DMS114 treated with DMSO at 0.1 percent for 48 hours (cell line): ENCODE measurements around the gene PRPH.
A peak's percentile ranks its signal among the peaks of the same experiment; 100 is the strongest.

Experiments used
- DNase-seq: peaks from one replicate; lab custom pipeline; 2025; ENCODE audit not compliant: unreplicated experiment; lab: John Stamatoyannopoulos, UW

PRPH gene

GRCh38 chr12:49345051-49345824, 50.3 kb downstream of the PRPH start:
- DNase-seq: no peak

GRCh38 chr12:49345825-49346658, 51.1 kb downstream of the PRPH start:
- no peak for DNase-seq

- no peak for DNase-seq
Measured at GRCh38 chr12:49346659-49347310, 51.8 kb downstream of the PRPH start, which contains the start of gene DNAJC22. DNAJC22 (plus strand) TSS chr12:49346888; CDS start chr12:49348873, 1,985 bp downstream.

GRCh38 chr12:49347311-49348193, 52.6 kb downstream of the PRPH start:
- DNase-seq: peak; percentile 34
